MG63 (cell line): Measurements from ENCODE around the gene RASGEF1B. TPM values are rescaled to one million over a fixed set of nuclear protein-coding genes. Genes with fewer than 3 reads are reported as not detected.
"Not testable (repeated sequence)": the region's sequence is repeated elsewhere in the genome, so short reads cannot be mapped to it uniquely, and the experiment has no call there.

Experiments
- DNase-seq: peaks from one replicate; pipeline ENCODE4 v3.0.0-alpha.2; 2020
- H3K27me3 ChIP-seq: fragments of 250-450 bp; sonication (Bioruptor Pico); 2 replicates; pipeline ENCODE4 v1.5.1; 2020; ENCODE audit warnings: mild to moderate bottlenecking, moderate library complexity
- H3K36me3 ChIP-seq: fragments of 250-450 bp; sonication (Bioruptor Pico); 2 replicates; pipeline ENCODE4 v1.5.1; 2020; ENCODE audit warnings: mild to moderate bottlenecking, moderate library complexity
- H3K4me3 ChIP-seq: fragments of 250-450 bp; sonication (Bioruptor Pico); 2 replicates; pipeline ENCODE4 v1.5.1; 2020; ENCODE audit warnings: mild to moderate bottlenecking, moderate library complexity
- H3K9me3 ChIP-seq: fragments of 250-450 bp; sonication (Bioruptor Pico); 2 replicates; pipeline ENCODE4 v1.5.1; 2020; ENCODE audit warnings: mild to moderate bottlenecking, moderate library complexity
- total RNA-seq: library from RNA; depleted of rRNA; stranded (reverse); fragments of >200 nt; shearing (Covaris generic); gene quantifications from 2 replicates; pipeline ENCODE4 v1.2.3, GENCODE V29; 2014; ENCODE audit warnings: low replicate concordance

RASGEF1B gene
- total RNA-seq, 1 experiment from 2014 or later = 0.53 TPM

- DNase-seq = no peak
- H3K9me3 ChIP-seq = no peaks in the 10 kb centered on the region
- H3K4me3 ChIP-seq = no peak overlapping the region
- no peaks in the 10 kb centered on the region for H3K27me3 ChIP-seq
- H3K36me3 ChIP-seq = no peaks in the 10 kb centered on the region
Observed at GRCh38 chr4:81504112-81505003, 32.7 kb upstream of the RASGEF1B start.

- no peaks in the 10 kb centered on the region for H3K9me3 ChIP-seq
- no peaks in the 10 kb centered on the region for H3K36me3 ChIP-seq
- no peak for DNase-seq
- no peak overlapping the region for H3K4me3 ChIP-seq
- H3K27me3 ChIP-seq = no peaks in the 10 kb centered on the region
Observed at GRCh38 chr4:81503586-81503985, 31.9 kb upstream of the RASGEF1B start.

- DNase-seq = no peak
- H3K36me3 ChIP-seq = no peaks in the 10 kb centered on the region
- no peak overlapping the region for H3K4me3 ChIP-seq
- H3K9me3 ChIP-seq = no peaks in the 10 kb centered on the region
- H3K27me3 ChIP-seq = no peaks in the 10 kb centered on the region
Observed at GRCh38 chr4:81502564-81502963, 30.9 kb upstream of the RASGEF1B start.

- Histone ChIP-seq H3K9me3 (no peaks in the 10 kb centered on the region), H3K27me3 (no peaks in the 10 kb centered on the region), H3K4me3 (no peak overlapping the region), H3K36me3 (no peaks in the 10 kb centered on the region)
- DNase-seq = no peak
Observed at GRCh38 chr4:81499840-81500239, 28.1 kb upstream of the RASGEF1B start.

- Histone ChIP-seq H3K9me3 (no peaks in the 10 kb centered on the region), H3K4me3 (no peak overlapping the region), H3K36me3 (no peaks in the 10 kb centered on the region), H3K27me3 (no peaks in the 10 kb centered on the region)
- no peak for DNase-seq
Observed at GRCh38 chr4:81498551-81499099, 26.9 kb upstream of the RASGEF1B start.

- no peak for DNase-seq
- Histone ChIP-seq H3K27me3 (no peaks in the 10 kb centered on the region), H3K4me3 (no peak overlapping the region), H3K36me3 (no peaks in the 10 kb centered on the region), H3K9me3 (no peaks in the 10 kb centered on the region)
Observed at GRCh38 chr4:81498046-81498445, 26.3 kb upstream of the RASGEF1B start.

GRCh38 chr4:81495345-81495744 is 23.6 kb upstream of the RASGEF1B start:
- Histone ChIP-seq H3K27me3 (no peaks in the 10 kb centered on the region), H3K36me3 (no peaks in the 10 kb centered on the region), H3K9me3 (no peaks in the 10 kb centered on the region), H3K4me3 (no peak overlapping the region)
- no peak for DNase-seq

GRCh38 chr4:81494031-81494431 is 22.3 kb upstream of the RASGEF1B start:
- Histone ChIP-seq H3K9me3 (no peaks in the 10 kb centered on the region), H3K4me3 (no peak overlapping the region), H3K27me3 (no peaks in the 10 kb centered on the region), H3K36me3 (no peaks in the 10 kb centered on the region)
- no peak for DNase-seq

- H3K36me3 ChIP-seq = no peaks in the 10 kb centered on the region
Observed at GRCh38 chr4:81492606-81493230, 21.0 kb upstream of the RASGEF1B start.

GRCh38 chr4:81491943-81492342 is 20.2 kb upstream of the RASGEF1B start:
- H3K4me3 ChIP-seq = no peak overlapping the region
- H3K36me3 ChIP-seq = no peaks in the 10 kb centered on the region
- no peak for DNase-seq
- H3K27me3 ChIP-seq = no peaks in the 10 kb centered on the region
- no peaks in the 10 kb centered on the region for H3K9me3 ChIP-seq

More at GRCh38 chr4:81492606-81493230, 21.0 kb upstream of the RASGEF1B start:
- no peak for DNase-seq
- Histone ChIP-seq H3K9me3 (no peaks in the 10 kb centered on the region), H3K27me3 (no peaks in the 10 kb centered on the region), H3K4me3 (no peak overlapping the region)

- Histone ChIP-seq H3K36me3 (no peaks in the 10 kb centered on the region), H3K27me3 (no peaks in the 10 kb centered on the region), H3K4me3 (no peak overlapping the region), H3K9me3 (no peaks in the 10 kb centered on the region)
- DNase-seq = no peak
Observed at GRCh38 chr4:81490403-81491160, 18.9 kb upstream of the RASGEF1B start.

GRCh38 chr4:81486502-81486901 is 14.8 kb upstream of the RASGEF1B start:
- H3K4me3 ChIP-seq = no peak overlapping the region
- no peaks in the 10 kb centered on the region for H3K27me3 ChIP-seq
- no peaks in the 10 kb centered on the region for H3K36me3 ChIP-seq
- H3K9me3 ChIP-seq = no peaks in the 10 kb centered on the region
- no peak for DNase-seq

GRCh38 chr4:81485310-81485980 is 13.7 kb upstream of the RASGEF1B start:
- Histone ChIP-seq H3K4me3 (no peak overlapping the region), H3K27me3 (no peaks in the 10 kb centered on the region), H3K9me3 (no peaks in the 10 kb centered on the region), H3K36me3 (no peaks in the 10 kb centered on the region)
- DNase-seq = no peak

GRCh38 chr4:81482326-81482725 is 10.6 kb upstream of the RASGEF1B start:
- no peaks in the 10 kb centered on the region for H3K9me3 ChIP-seq
- DNase-seq = no peak
- H3K36me3 ChIP-seq = no peaks in the 10 kb centered on the region
- no peak overlapping the region for H3K4me3 ChIP-seq
- no peaks in the 10 kb centered on the region for H3K27me3 ChIP-seq

- no peaks in the 10 kb centered on the region for H3K36me3 ChIP-seq
- no peaks in the 10 kb centered on the region for H3K27me3 ChIP-seq
- H3K9me3 ChIP-seq = no peaks in the 10 kb centered on the region
- DNase-seq = no peak
- no peak overlapping the region for H3K4me3 ChIP-seq
Observed at GRCh38 chr4:81481151-81481550, 9.4 kb upstream of the RASGEF1B start.

- H3K9me3 ChIP-seq, H3K4me3 ChIP-seq, H3K27me3 ChIP-seq, H3K36me3 ChIP-seq, DNase-seq: not testable (repeated sequence)
Observed at GRCh38 chr4:81479573-81479972, 7.9 kb upstream of the RASGEF1B start.
